ENCODE results near the gene MYB. TPM values are rescaled to one million over a fixed set of nuclear protein-coding genes. Genes with fewer than 3 reads are reported as not detected.

The MYB gene
- total and polyA plus RNA-seq, 2 of the 4 experiments (the other 2 are of a cell fraction) = 0.44 to 0.90 TPM

DNA sequence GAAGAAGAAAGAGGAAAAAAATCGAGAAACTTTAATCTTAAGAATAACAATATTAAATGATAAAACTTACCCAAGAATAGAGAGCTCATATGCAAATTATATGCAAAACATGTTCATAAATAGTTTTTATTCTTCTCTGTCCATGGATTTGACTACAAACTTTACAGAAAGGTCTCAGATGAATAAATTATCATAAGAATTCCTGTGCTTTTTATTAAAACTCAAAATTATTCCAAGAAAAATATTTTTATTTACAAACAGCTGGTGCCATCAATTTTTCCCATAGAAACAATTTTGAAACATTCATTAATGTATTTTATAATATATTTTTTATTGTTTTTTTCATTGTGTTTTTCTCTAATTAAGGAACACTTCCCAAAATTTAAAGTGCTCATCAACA, 12.1 kb downstream of the MYB start:
- no peaks in the 10 kb centered on the region for H3K79me1 ChIP-seq (ENCODE audit: low read depth in 1 of 2, low read length in 2 of 2)
- in situ Hi-C loops (cut with MboI; ENCODE audit: low sequenced_read_pairs) (no loop called here), dilution Hi-C loops (cut with HindIII; ENCODE audit: low sequenced_read_pairs, unreplicated experiment) (no loop called here), intact Hi-C loops (cut with micrococcal nuclease) (no loop called here)
- no peak overlapping the region for H2AK5ac ChIP-seq (ENCODE audit: low read depth, low read length)
- no peaks in the 10 kb centered on the region for H3K36me3 ChIP-seq (ENCODE audit: control insufficient read depth, insufficient read depth, low read length)
- CTCF ChIA-PET = interaction anchor here (1.0 kb wide), 1 partner anchor 31 kb away, joined by 4 read pairs; no protein-coding TSS in a partner anchor
- H3K4me3 ChIP-seq (ENCODE audit: insufficient read depth, low read depth, low read length) = no peak overlapping the region
- no peak overlapping the region for H4K8ac ChIP-seq (ENCODE audit: low read depth in 2 of 2, low read length in 2 of 2)
- H4K20me1 ChIP-seq (ENCODE audit: insufficient read depth, low read length) = no peaks in the 10 kb centered on the region
- H3K23ac ChIP-seq (ENCODE audit: low read depth, low read length) = no peak overlapping the region
- DNase-seq (no peak), ATAC-seq (ENCODE audit: low read depth) (no peak)
- H3K27me3 ChIP-seq (ENCODE audit: control insufficient read depth, insufficient read depth, low read length) = no peaks in the 10 kb centered on the region
- no peak overlapping the region for H2BK15ac ChIP-seq (ENCODE audit: low read depth, low read length)
- H2BK20ac ChIP-seq (ENCODE audit: low read depth, low read length) = no peak overlapping the region
- TF ChIP-seq MXI1 (IDR thresholded peaks at IDR 0.05; ENCODE audit: borderline replicate concordance, low read depth, low read length) (no peak), MAZ (IDR thresholded peaks at IDR 0.05; ENCODE audit: borderline replicate concordance, low read depth, low read length) (no peak), MAFK (IDR thresholded peaks at IDR 0.05; ENCODE audit: low read depth, low read length) (no peak), NFE2L2 (IDR thresholded peaks at IDR 0.05; ENCODE audit: low read depth, low read length) (no peak), CHD1 (IDR thresholded peaks at IDR 0.05; ENCODE audit: low read depth, low read length) (no peak), SMC3 (IDR thresholded peaks at IDR 0.05; ENCODE audit: low read depth, low read length) (no peak), POLR2A (IDR thresholded peaks at IDR 0.05; ENCODE audit: low read depth, low read length) (no peak)
- TF ChIP-seq, protein P1, sequence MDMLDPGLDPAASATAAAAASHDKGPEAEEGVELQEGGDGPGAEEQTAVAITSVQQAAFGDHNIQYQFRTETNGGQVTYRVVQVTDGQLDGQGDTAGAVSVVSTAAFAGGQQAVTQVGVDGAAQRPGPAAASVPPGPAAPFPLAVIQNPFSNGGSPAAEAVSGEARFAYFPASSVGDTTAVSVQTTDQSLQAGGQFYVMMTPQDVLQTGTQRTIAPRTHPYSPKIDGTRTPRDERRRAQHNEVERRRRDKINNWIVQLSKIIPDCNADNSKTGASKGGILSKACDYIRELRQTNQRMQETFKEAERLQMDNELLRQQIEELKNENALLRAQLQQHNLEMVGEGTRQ (IDR thresholded peaks at IDR 0.05; ENCODE audit: low read depth, low read length) = no peak
- TF ChIP-seq, protein P2, sequence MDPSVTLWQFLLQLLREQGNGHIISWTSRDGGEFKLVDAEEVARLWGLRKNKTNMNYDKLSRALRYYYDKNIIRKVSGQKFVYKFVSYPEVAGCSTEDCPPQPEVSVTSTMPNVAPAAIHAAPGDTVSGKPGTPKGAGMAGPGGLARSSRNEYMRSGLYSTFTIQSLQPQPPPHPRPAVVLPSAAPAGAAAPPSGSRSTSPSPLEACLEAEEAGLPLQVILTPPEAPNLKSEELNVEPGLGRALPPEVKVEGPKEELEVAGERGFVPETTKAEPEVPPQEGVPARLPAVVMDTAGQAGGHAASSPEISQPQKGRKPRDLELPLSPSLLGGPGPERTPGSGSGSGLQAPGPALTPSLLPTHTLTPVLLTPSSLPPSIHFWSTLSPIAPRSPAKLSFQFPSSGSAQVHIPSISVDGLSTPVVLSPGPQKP (IDR thresholded peaks at IDR 0.05; ENCODE audit: borderline replicate concordance, low read depth, low read length) = no peak
- TF ChIP-seq, protein P3, sequence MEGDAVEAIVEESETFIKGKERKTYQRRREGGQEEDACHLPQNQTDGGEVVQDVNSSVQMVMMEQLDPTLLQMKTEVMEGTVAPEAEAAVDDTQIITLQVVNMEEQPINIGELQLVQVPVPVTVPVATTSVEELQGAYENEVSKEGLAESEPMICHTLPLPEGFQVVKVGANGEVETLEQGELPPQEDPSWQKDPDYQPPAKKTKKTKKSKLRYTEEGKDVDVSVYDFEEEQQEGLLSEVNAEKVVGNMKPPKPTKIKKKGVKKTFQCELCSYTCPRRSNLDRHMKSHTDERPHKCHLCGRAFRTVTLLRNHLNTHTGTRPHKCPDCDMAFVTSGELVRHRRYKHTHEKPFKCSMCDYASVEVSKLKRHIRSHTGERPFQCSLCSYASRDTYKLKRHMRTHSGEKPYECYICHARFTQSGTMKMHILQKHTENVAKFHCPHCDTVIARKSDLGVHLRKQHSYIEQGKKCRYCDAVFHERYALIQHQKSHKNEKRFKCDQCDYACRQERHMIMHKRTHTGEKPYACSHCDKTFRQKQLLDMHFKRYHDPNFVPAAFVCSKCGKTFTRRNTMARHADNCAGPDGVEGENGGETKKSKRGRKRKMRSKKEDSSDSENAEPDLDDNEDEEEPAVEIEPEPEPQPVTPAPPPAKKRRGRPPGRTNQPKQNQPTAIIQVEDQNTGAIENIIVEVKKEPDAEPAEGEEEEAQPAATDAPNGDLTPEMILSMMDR (conservative IDR thresholded peaks at IDR 0.05; ENCODE audit: low read depth, low read length) = no peak
- no peaks in the 10 kb centered on the region for H3K4me1 ChIP-seq (ENCODE audit: control insufficient read depth, insufficient read depth, low read length)
- H3K9ac ChIP-seq (ENCODE audit: low read depth, low read length) = no peak overlapping the region
- H2AK9ac ChIP-seq (replicated peaks; ENCODE audit: low read depth, low read length, poor library complexity) = no peak overlapping the region
- H2AFZ ChIP-seq (replicated peaks; ENCODE audit: low read length, poor library complexity) = no peak overlapping the region
- H3K9me1 ChIP-seq (ENCODE audit: insufficient read depth, low read length) = no peaks in the 10 kb centered on the region
- H4K5ac ChIP-seq (ENCODE audit: low read depth, low read length) = no peak overlapping the region
- H3K27ac ChIP-seq (ENCODE audit: insufficient read depth, low read length) = no peak overlapping the region
- H3K9me3 ChIP-seq (ENCODE audit: control insufficient read depth, insufficient read depth, low read length) = no peaks in the 10 kb centered on the region
- BruUV-seq (replicated peaks) = no TSS peak
- H3K18ac ChIP-seq (ENCODE audit: low read depth, low read length) = no peak overlapping the region
- H3K56ac ChIP-seq (ENCODE audit: extremely low read depth, insufficient read depth, low read length) = no peak overlapping the region
- no peak overlapping the region for H2BK5ac ChIP-seq (ENCODE audit: low read depth, low read length, poor library complexity, severe bottlenecking)
- H3K14ac ChIP-seq (replicated peaks; ENCODE audit: low read depth, low read length) = no peak overlapping the region
- no peak overlapping the region for H2BK120ac ChIP-seq (ENCODE audit: low read depth, low read length)
- H3K4me2 ChIP-seq (ENCODE audit: low read depth, low read length) = no peak overlapping the region
- no peak overlapping the region for H3K4ac ChIP-seq (ENCODE audit: low read depth, low read length)
- WGBS, 2 experiments (ENCODE audit: extremely low coverage in 2 of 2, insufficient read length in 1 of 2) = no CpG with 5 or more reads among the region's 1 CpG
- POLR2A ChIA-PET (ENCODE audit: unreplicated experiment) = no interaction called here
- H4K91ac ChIP-seq (ENCODE audit: insufficient read depth, low read depth, low read length) = no peak overlapping the region

Data from IMR-90 (cell line).